Hepatocyte (in vitro differentiated cells): ENCODE measurements around the gene CPB1. TPM values are rescaled to one million over a fixed set of nuclear protein-coding genes. Genes with fewer than 3 reads are reported as not detected.

Source experiments
- DNase-seq: peaks from one replicate; pipeline ENCODE4 v3.0.0-alpha.2; 2016; ENCODE audit warnings: low spot score
- H2AFZ ChIP-seq: fragments of 200-600 bp; sonication (generic); 2 replicates; pipeline ENCODE4 v1.6.0; 2016; ENCODE audit warnings: antibody characterized with exemption, mild to moderate bottlenecking
- H3K27ac ChIP-seq: fragments of 200-600 bp; sonication (generic); 2 replicates; pipeline ENCODE4 v1.5.1; 2016; ENCODE audit warnings: mild to moderate bottlenecking
- H3K27me3 ChIP-seq: fragments of 200-600 bp; sonication (generic); 2 replicates; pipeline ENCODE4 v1.6.1; 2016
- H3K36me3 ChIP-seq: fragments of 200-600 bp; sonication (generic); replicated peaks from 2 replicates; pipeline ENCODE4 v1.5.1; 2016; ENCODE audit warnings: low read depth; ENCODE audit not compliant: insufficient read depth
- H3K4me1 ChIP-seq: fragments of 200-600 bp; sonication (generic); 2 replicates; pipeline ENCODE4 v1.5.1; 2016; ENCODE audit warnings: mild to moderate bottlenecking, moderate library complexity; ENCODE audit not compliant: insufficient read depth
- H3K4me2 ChIP-seq: fragments of 200-600 bp; sonication (generic); 2 replicates; pipeline ENCODE4 v1.6.0; 2016
- H3K4me3 ChIP-seq: fragments of 200-600 bp; sonication (generic); 2 replicates; pipeline ENCODE4 v1.5.1; 2016; ENCODE audit warnings: mild to moderate bottlenecking
- H3K79me2 ChIP-seq: fragments of 200-600 bp; sonication (generic); 2 replicates; pipeline ENCODE4 v1.6.0; 2017; ENCODE audit warnings: mild to moderate bottlenecking
- H3K9me2 ChIP-seq: fragments of 200-600 bp; sonication (generic); replicated peaks from 2 replicates; pipeline ENCODE4 v1.6.0; 2017; ENCODE audit warnings: mild to moderate bottlenecking; ENCODE audit not compliant: insufficient read depth
- H3K9me3 ChIP-seq: fragments of 200-600 bp; sonication (generic); 2 replicates; pipeline ENCODE4 v1.5.1; 2016; ENCODE audit warnings: low read depth, mild to moderate bottlenecking
- H4K20me1 ChIP-seq: fragments of 200-600 bp; sonication (generic); 2 replicates; pipeline ENCODE4 v1.6.0; 2016; ENCODE audit warnings: mild to moderate bottlenecking; ENCODE audit not compliant: insufficient read depth, poor library complexity, severe bottlenecking
- CTCF ChIP-seq: fragments of 200-600 bp; sonication (generic); IDR thresholded peaks from 2 replicates; pipeline ENCODE4 v1.5.1; 2016; ENCODE audit warnings: antibody characterized with exemption, mild to moderate bottlenecking; ENCODE audit not compliant: poor library complexity
- EZH2 ChIP-seq: fragments of 200-600 bp; sonication (generic); IDR thresholded peaks from 2 replicates; pipeline ENCODE4 v1.6.1; 2016; ENCODE audit warnings: antibody characterized with exemption, mild to moderate bottlenecking, borderline replicate concordance
- EZH2phosphoT487 ChIP-seq: fragments of 200-600 bp; sonication (generic); IDR thresholded peaks from one replicate; pipeline ENCODE4 v1.6.1; 2018; ENCODE audit warnings: antibody characterized with exemption, mild to moderate bottlenecking, low read depth, moderate library complexity; ENCODE audit not compliant: unreplicated experiment, severe bottlenecking
- WGBS: methylation state at CpG from one replicate; pipeline ENCODE4 v1.1.6; 2016; ENCODE audit warnings: low lambda C conversion rate; ENCODE audit errors: missing lambda C conversion rate; 5-methylcytosine and 5-hydroxymethylcytosine counted together
- polyA plus RNA-seq: library from polyadenylated mRNA; unstranded; fragments of >200 nt; fragmentation: Nextera tagmentation; extraction: Ambion mirVana; gene quantifications from 2 replicates; pipeline ENCODE4 v1.2.1, GENCODE V29; 2016
- total RNA-seq: library from RNA; depleted of rRNA; stranded (reverse); fragments of >200 nt; gene quantifications from 2 replicates; pipeline ENCODE4 v1.2.3, GENCODE V29; 2014

CPB1 gene
- total and polyA plus RNA-seq, 2 experiments from 2014 or later = not detected

GRCh38 chr3:148853076-148853475 is 25.5 kb downstream of the CPB1 start:
- TF ChIP-seq EZH2phosphoT487 = no peak
- no peak for TF ChIP-seq CTCF
- no peak for TF ChIP-seq EZH2
- H3K9me3 ChIP-seq = no peaks in the 10 kb centered on the region
- H3K4me3 ChIP-seq = no peak overlapping the region
- H3K79me2 ChIP-seq = no peaks in the 10 kb centered on the region
- no peaks in the 10 kb centered on the region for H3K27me3 ChIP-seq
- no peaks in the 10 kb centered on the region for H3K36me3 ChIP-seq
- H3K4me1 ChIP-seq = no peaks in the 10 kb centered on the region
- no peak for DNase-seq
- H2AFZ ChIP-seq = no peak overlapping the region
- H3K9me2 ChIP-seq = no peaks in the 10 kb centered on the region
- WGBS = 90% methylated on average over 2 of the region's 2 CpGs
- H3K4me2 ChIP-seq = no peak overlapping the region
- H3K27ac ChIP-seq = no peak overlapping the region
- H4K20me1 ChIP-seq = no peaks in the 10 kb centered on the region

GRCh38 chr3:148854061-148854460 is 26.4 kb downstream of the CPB1 start:
- DNase-seq = no peak
- no peak overlapping the region for H3K27ac ChIP-seq
- no peaks in the 10 kb centered on the region for H3K36me3 ChIP-seq
- H4K20me1 ChIP-seq = no peaks in the 10 kb centered on the region
- TF ChIP-seq EZH2phosphoT487 = no peak
- no peak for TF ChIP-seq EZH2
- TF ChIP-seq CTCF = no peak
- H3K4me2 ChIP-seq = no peak overlapping the region
- H3K4me3 ChIP-seq = no peak overlapping the region
- no peaks in the 10 kb centered on the region for H3K9me3 ChIP-seq
- no peak overlapping the region for H2AFZ ChIP-seq
- H3K4me1 ChIP-seq = no peaks in the 10 kb centered on the region
- H3K9me2 ChIP-seq = no peaks in the 10 kb centered on the region
- no peaks in the 10 kb centered on the region for H3K27me3 ChIP-seq
- H3K79me2 ChIP-seq = no peaks in the 10 kb centered on the region

DNA sequence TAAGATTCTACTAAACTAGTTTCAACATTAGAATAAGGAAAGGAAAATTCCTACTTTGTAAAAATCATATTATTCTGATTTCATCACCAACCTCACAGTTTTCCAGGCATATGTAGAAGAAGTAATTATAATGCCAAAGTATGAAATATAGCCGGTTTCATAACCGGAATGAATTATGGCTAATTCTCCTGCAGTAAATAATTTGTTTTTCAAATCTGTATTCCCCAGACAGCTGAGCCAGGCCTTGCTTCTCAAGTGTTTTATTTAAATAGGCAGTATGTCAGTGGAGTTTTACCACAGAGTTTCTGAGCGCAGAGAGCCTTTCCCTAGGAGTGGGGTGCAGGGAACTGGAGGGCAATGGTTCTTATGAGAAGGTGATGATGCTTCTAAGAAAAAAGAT is 28.8 kb downstream of the CPB1 start:
- no peaks in the 10 kb centered on the region for H3K79me2 ChIP-seq
- TF ChIP-seq EZH2 = no peak
- TF ChIP-seq EZH2phosphoT487 = no peak
- no peak for TF ChIP-seq CTCF
- H3K36me3 ChIP-seq = no peaks in the 10 kb centered on the region
- H3K27me3 ChIP-seq = no peaks in the 10 kb centered on the region
- 93% methylated on average over 3 of the region's 3 CpGs for WGBS
- no peak overlapping the region for H3K27ac ChIP-seq
- no peak overlapping the region for H2AFZ ChIP-seq
- DNase-seq = no peak
- no peak overlapping the region for H3K4me3 ChIP-seq
- H4K20me1 ChIP-seq = no peaks in the 10 kb centered on the region
- H3K4me1 ChIP-seq = no peaks in the 10 kb centered on the region
- no peaks in the 10 kb centered on the region for H3K9me2 ChIP-seq
- no peaks in the 10 kb centered on the region for H3K9me3 ChIP-seq
- no peak overlapping the region for H3K4me2 ChIP-seq

GRCh38 chr3:148857316-148857715 is 29.7 kb downstream of the CPB1 start:
- H3K4me2 ChIP-seq = no peak overlapping the region
- H3K27ac ChIP-seq = no peak overlapping the region
- WGBS = 86% methylated on average over 4 of the region's 4 CpGs
- H3K27me3 ChIP-seq = no peaks in the 10 kb centered on the region
- H3K4me1 ChIP-seq = no peaks in the 10 kb centered on the region
- H3K36me3 ChIP-seq = no peaks in the 10 kb centered on the region
- no peak overlapping the region for H2AFZ ChIP-seq
- no peak overlapping the region for H3K4me3 ChIP-seq
- H4K20me1 ChIP-seq = no peaks in the 10 kb centered on the region
- TF ChIP-seq CTCF (no peak), EZH2phosphoT487 (no peak), EZH2 (no peak)
- no peaks in the 10 kb centered on the region for H3K9me3 ChIP-seq
- no peak for DNase-seq
- H3K79me2 ChIP-seq = no peaks in the 10 kb centered on the region
- no peaks in the 10 kb centered on the region for H3K9me2 ChIP-seq
